Measurements from ENCODE around the gene TCF4.

Gene TCF4

GRCh38 chr18:55189972-55190371, 398.0 kb downstream of the TCF4 start:
- no peak overlapping the region for H3K9ac ChIP-seq (ENCODE audit: low read length)
- H3K36me3 ChIP-seq (ENCODE audit: control insufficient read depth, insufficient read depth, low read length) = no peaks in the 10 kb centered on the region
- H3K27me3 ChIP-seq (ENCODE audit: control insufficient read depth, insufficient read depth, low read length) = no peaks in the 10 kb centered on the region
- H3K9me3 ChIP-seq (ENCODE audit: control insufficient read depth, low read length) = no peaks in the 10 kb centered on the region
- H3K4me1 ChIP-seq (ENCODE audit: control insufficient read depth, insufficient read depth, low read length) = no peaks in the 10 kb centered on the region
- no peak overlapping the region for H3K4me3 ChIP-seq (ENCODE audit: low read length)

- no peaks in the 10 kb centered on the region for H3K9me3 ChIP-seq (ENCODE audit: control insufficient read depth, low read length)
- no peak overlapping the region for H3K9ac ChIP-seq (ENCODE audit: low read length)
- no peak overlapping the region for H3K4me3 ChIP-seq (ENCODE audit: low read length)
- H3K4me1 ChIP-seq (ENCODE audit: control insufficient read depth, insufficient read depth, low read length) = no peaks in the 10 kb centered on the region
- no peaks in the 10 kb centered on the region for H3K36me3 ChIP-seq (ENCODE audit: control insufficient read depth, insufficient read depth, low read length)
- H3K27me3 ChIP-seq (ENCODE audit: control insufficient read depth, insufficient read depth, low read length) = no peaks in the 10 kb centered on the region
These were observed 401.4 kb downstream of the TCF4 start for GRCh38 chr18:55186588-55186987.

- Histone ChIP-seq H3K36me3 (ENCODE audit: control insufficient read depth, insufficient read depth, low read length) (no peaks in the 10 kb centered on the region), H3K4me1 (ENCODE audit: control insufficient read depth, insufficient read depth, low read length) (no peaks in the 10 kb centered on the region), H3K9me3 (ENCODE audit: control insufficient read depth, low read length) (no peaks in the 10 kb centered on the region)
These were observed 402.6 kb downstream of the TCF4 start for GRCh38 chr18:55185391-55185790.

GRCh38 chr18:55179835-55180234, 408.2 kb downstream of the TCF4 start:
- Histone ChIP-seq H3K9ac (ENCODE audit: low read length) (no peak overlapping the region), H3K9me3 (ENCODE audit: control insufficient read depth, low read length) (no peaks in the 10 kb centered on the region), H3K36me3 (ENCODE audit: control insufficient read depth, insufficient read depth, low read length) (no peaks in the 10 kb centered on the region), H3K4me3 (ENCODE audit: low read length) (no peak overlapping the region), H3K27me3 (ENCODE audit: control insufficient read depth, insufficient read depth, low read length) (no peaks in the 10 kb centered on the region), H3K4me1 (ENCODE audit: control insufficient read depth, insufficient read depth, low read length) (no peaks in the 10 kb centered on the region)

More at GRCh38 chr18:55185391-55185790, 402.6 kb downstream of the TCF4 start:
- H3K9ac ChIP-seq (ENCODE audit: low read length) = no peak overlapping the region
- no peak overlapping the region for H3K4me3 ChIP-seq (ENCODE audit: low read length)
- H3K27me3 ChIP-seq (ENCODE audit: control insufficient read depth, insufficient read depth, low read length) = no peaks in the 10 kb centered on the region

GRCh38 chr18:55179425-55179824, 408.6 kb downstream of the TCF4 start:
- Histone ChIP-seq H3K36me3 (ENCODE audit: control insufficient read depth, insufficient read depth, low read length) (no peaks in the 10 kb centered on the region), H3K4me1 (ENCODE audit: control insufficient read depth, insufficient read depth, low read length) (no peaks in the 10 kb centered on the region), H3K9ac (ENCODE audit: low read length) (no peak overlapping the region), H3K27me3 (ENCODE audit: control insufficient read depth, insufficient read depth, low read length) (no peaks in the 10 kb centered on the region), H3K9me3 (ENCODE audit: control insufficient read depth, low read length) (no peaks in the 10 kb centered on the region), H3K4me3 (ENCODE audit: low read length) (no peak overlapping the region)

GRCh38 chr18:55173291-55173690, 414.7 kb downstream of the TCF4 start:
- Histone ChIP-seq H3K36me3 (ENCODE audit: control insufficient read depth, insufficient read depth, low read length) (no peaks in the 10 kb centered on the region), H3K9me3 (ENCODE audit: control insufficient read depth, low read length) (no peaks in the 10 kb centered on the region), H3K27me3 (ENCODE audit: control insufficient read depth, insufficient read depth, low read length) (no peaks in the 10 kb centered on the region), H3K4me3 (ENCODE audit: low read length) (no peak overlapping the region), H3K4me1 (ENCODE audit: control insufficient read depth, insufficient read depth, low read length) (no peaks in the 10 kb centered on the region), H3K9ac (ENCODE audit: low read length) (no peak overlapping the region)

All from mucosa of stomach (tissue), 1 donor.